H1 (cell line): Measurements from ENCODE around the gene PLPP2. TPM values are rescaled to one million over a fixed set of nuclear protein-coding genes. Genes with fewer than 3 reads are reported as not detected.

ENCODE experiments used
- CBX5 ChIP-seq: fragments of 300-800, 300-1000 bp; sonication (generic); IDR thresholded peaks from 2 replicates; pipeline ENCODE4 v1.7.1; 2016; ENCODE audit warnings: antibody characterized with exemption, low read length, low read depth
- CBX8 ChIP-seq: fragments of 300-800, 300-1000 bp; sonication (generic); IDR thresholded peaks from 2 replicates; pipeline ENCODE4 v1.7.1; 2016; ENCODE audit warnings: low read depth, low read length, borderline replicate concordance
- CHD7 ChIP-seq: fragments of 300-600 bp; sonication (generic); IDR thresholded peaks from 2 replicates; pipeline ENCODE4 v1.7.1; 2012; ENCODE audit warnings: low read length, moderate library complexity, mild to moderate bottlenecking, inconsistent platforms; ENCODE audit not compliant: insufficient replicate concordance
- CREB1 ChIP-seq: IDR thresholded peaks from 2 replicates; pipeline ENCODE4 v1.6.1; 2012; ENCODE audit warnings: inconsistent platforms
- JUN ChIP-seq: IDR thresholded peaks from 2 replicates; pipeline ENCODE4 v1.6.1; 2011; ENCODE audit warnings: low read depth, mild to moderate bottlenecking, improper control_type of control experiment, low read length
- KDM1A ChIP-seq: fragments of 200-600, 300-600 bp; sonication (generic); IDR thresholded peaks from 2 replicates; pipeline ENCODE4 v1.7.1; 2016; ENCODE audit warnings: mild to moderate bottlenecking, low read length, borderline replicate concordance
- MAX ChIP-seq: IDR thresholded peaks from 2 replicates; pipeline ENCODE4 v1.6.1; 2012; ENCODE audit warnings: inconsistent platforms
- polyA plus RNA-seq, 7 experiments: library from polyadenylated mRNA; depleted of rRNA in 3 of 7; stranded (reverse) in 5 of 7; unstranded in 2 of 7; fragments of >200 nt in 5 of 7; fragments of 200-250 nt in 2 of 7; gene quantifications; 1 replicate in 5 of 7; 2 replicates in 1 of 7; 4 replicates in 1 of 7; pipeline versions ENCODE4 v1.2.1 to v1.2.3, GENCODE V29; 2011 to 2013; ENCODE audit warnings: missing spikeins in 2 of 7, mixed read lengths in 2 of 7
- total RNA-seq: library from RNA; stranded (reverse); fragmentation: NEBNext Ultra II Directional; extraction: Animal tissue kit (Norgen Biotek cat#: 25700); gene quantifications from 2 replicates; pipeline ENCODE4 v1.2.1, GENCODE V29; 2021

Gene PLPP2
- total and polyA plus RNA-seq, 2 of the 8 experiments (the other 6 are each of a cell fraction or from before 2014, with no cell fraction given) = 101 to 195 TPM

- TF ChIP-seq CHD7 (no peak), JUN (peak; percentile 7; the same call in 1 of the 2 replicates), CBX8 (no peak), MAX (0 out of 2 replicates have a peak, but pooled peaks have one; percentile 12), KDM1A (no peak), CBX5 (no peak), CREB1 (0 out of 2 replicates have a peak, but pooled peaks have one; percentile 5)
Observed at GRCh38 chr19:289651-290371, 1.4 kb downstream of the PLPP2 start (continued).
